ENCODE results near the gene ADAMTS13.

ADAMTS13 gene

DNA sequence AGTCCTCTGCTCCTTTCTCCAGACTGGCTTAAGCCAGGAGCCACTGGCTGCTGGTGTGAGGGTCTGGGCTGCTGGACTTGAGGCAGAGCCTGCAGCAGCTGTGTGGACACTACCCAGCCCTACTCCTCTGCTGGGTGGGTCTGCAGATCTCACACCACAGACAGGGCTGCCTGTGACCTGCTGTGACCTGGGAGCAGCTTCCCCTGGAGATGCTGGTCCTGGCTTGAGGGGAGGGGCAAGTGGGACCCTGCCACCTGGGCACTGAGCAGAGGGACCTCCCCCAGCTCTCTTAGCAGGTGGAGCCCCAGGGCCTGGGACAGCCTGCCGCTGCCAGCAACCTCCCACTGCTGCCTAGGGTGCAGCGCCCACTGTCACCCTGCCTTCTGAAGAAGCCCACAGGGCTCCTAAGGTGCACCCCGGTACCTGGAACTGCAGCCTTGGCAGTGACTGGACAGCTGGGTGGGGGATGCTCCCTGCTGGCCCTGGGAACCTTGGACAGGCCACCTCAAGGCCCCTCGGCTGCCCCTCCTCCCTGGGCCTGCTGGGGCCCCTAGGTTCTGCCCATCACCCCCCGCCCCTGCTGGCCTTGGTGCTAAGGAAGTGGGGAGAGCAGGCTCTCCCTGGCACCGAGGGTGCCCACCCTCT is 46.7 kb downstream of the ADAMTS13 start:
- Histone ChIP-seq H3K27me3 (ENCODE audit: control insufficient read depth in 1 of 2, insufficient read depth in 2 of 2, low read length in 2 of 2) (peaks cover 0 to 6% of the 10 kb centered on the region in 2 donors), H3K9me3 (ENCODE audit: control insufficient read depth in 1 of 2, low read length in 2 of 2) (no peaks in the 10 kb centered on the region), H3K9ac (ENCODE audit: low read depth in 1 of 2, low read length in 2 of 2) (no peak overlapping the region), H3K4me3 (ENCODE audit: low read depth in 1 of 2, low read length in 2 of 2) (no peak overlapping the region), H3K4me1 (ENCODE audit: control insufficient read depth in 1 of 2, insufficient read depth in 2 of 2, low read length in 2 of 2) (peaks cover 7 to 25% of the 10 kb centered on the region in 2 donors), H3K27ac (ENCODE audit: low read depth, low read length) (no peak overlapping the region), H3K36me3 (ENCODE audit: control insufficient read depth in 1 of 2, insufficient read depth in 2 of 2, low read length in 2 of 2) (peaks cover 0 to 15% of the 10 kb centered on the region in 2 donors)

DNA sequence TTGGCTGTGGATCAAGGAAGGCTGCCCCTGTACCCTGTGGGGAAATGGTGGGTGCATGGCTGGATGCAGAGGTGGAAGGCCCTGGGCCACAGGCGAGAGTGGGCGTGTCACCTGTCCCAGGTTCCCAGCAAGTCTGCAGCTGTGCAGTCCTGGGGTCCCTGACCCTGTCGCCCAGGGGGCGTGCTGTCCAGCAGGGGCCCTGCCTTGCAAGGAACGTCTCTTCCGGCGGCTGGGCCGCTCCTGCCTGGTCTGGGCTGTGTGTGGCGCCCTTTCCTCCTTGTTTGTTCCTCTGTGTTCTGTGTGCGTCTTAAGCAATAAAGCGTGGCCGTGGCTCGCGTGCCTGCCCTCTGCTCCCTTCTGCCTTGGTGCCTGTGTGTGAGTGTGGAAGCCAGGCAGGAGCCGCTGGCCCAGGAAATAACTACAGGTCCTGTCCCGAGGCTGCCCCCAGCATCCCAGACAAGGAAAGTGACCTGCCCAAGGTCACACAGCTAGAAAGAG is 48.3 kb downstream of the ADAMTS13 start:
- Histone ChIP-seq H3K27me3 (ENCODE audit: control insufficient read depth in 1 of 2, insufficient read depth in 2 of 2, low read length in 2 of 2) (peaks cover 0 to 6% of the 10 kb centered on the region in 2 donors), H3K9ac (ENCODE audit: low read depth in 1 of 2, low read length in 2 of 2) (no peak overlapping the region), H3K27ac (ENCODE audit: low read depth, low read length) (no peak overlapping the region), H3K4me3 (ENCODE audit: low read depth in 1 of 2, low read length in 2 of 2) (no peak overlapping the region), H3K9me3 (ENCODE audit: control insufficient read depth in 1 of 2, low read length in 2 of 2) (no peaks in the 10 kb centered on the region), H3K36me3 (ENCODE audit: control insufficient read depth in 1 of 2, insufficient read depth in 2 of 2, low read length in 2 of 2) (peaks cover 0 to 13% of the 10 kb centered on the region in 2 donors), H3K4me1 (ENCODE audit: control insufficient read depth in 1 of 2, insufficient read depth in 2 of 2, low read length in 2 of 2) (peaks cover 7 to 25% of the 10 kb centered on the region in 2 donors)

DNA sequence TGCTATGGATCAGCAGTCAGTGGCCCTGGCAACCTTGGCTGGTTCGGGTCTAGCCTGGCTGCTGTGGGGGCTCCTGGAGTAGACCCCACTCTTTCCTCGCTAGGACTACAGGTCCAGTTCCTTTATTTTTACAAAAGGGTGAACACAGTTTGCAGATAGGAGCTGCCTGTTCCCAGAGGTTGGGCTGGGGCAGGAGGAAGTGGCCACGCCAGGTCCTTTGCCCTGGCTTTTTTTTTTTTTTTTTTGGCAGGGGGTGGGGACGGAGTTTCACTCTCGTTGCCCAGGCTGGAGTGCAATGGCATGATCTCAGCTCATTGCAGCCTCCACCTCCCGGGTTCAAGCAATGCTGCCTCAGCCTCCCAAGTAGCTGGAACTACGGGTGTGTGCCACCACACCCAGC is 48.8 kb downstream of the ADAMTS13 start:
- no peak overlapping the region for H3K4me3 ChIP-seq (ENCODE audit: low read depth in 1 of 2, low read length in 2 of 2)
- peaks cover 7 to 25% of the 10 kb centered on the region in 2 donors for H3K4me1 ChIP-seq (ENCODE audit: control insufficient read depth in 1 of 2, insufficient read depth in 2 of 2, low read length in 2 of 2)
- H3K9me3 ChIP-seq (ENCODE audit: control insufficient read depth in 1 of 2, low read length in 2 of 2): no peaks in the 10 kb centered on the region
- peaks cover 0 to 13% of the 10 kb centered on the region in 2 donors for H3K36me3 ChIP-seq (ENCODE audit: control insufficient read depth in 1 of 2, insufficient read depth in 2 of 2, low read length in 2 of 2)
- no peak overlapping the region for H3K9ac ChIP-seq (ENCODE audit: low read depth in 1 of 2, low read length in 2 of 2)
- no peak overlapping the region for H3K27ac ChIP-seq (ENCODE audit: low read depth, low read length)
- peaks cover 0 to 6% of the 10 kb centered on the region in 2 donors for H3K27me3 ChIP-seq (ENCODE audit: control insufficient read depth in 1 of 2, insufficient read depth in 2 of 2, low read length in 2 of 2)

DNA sequence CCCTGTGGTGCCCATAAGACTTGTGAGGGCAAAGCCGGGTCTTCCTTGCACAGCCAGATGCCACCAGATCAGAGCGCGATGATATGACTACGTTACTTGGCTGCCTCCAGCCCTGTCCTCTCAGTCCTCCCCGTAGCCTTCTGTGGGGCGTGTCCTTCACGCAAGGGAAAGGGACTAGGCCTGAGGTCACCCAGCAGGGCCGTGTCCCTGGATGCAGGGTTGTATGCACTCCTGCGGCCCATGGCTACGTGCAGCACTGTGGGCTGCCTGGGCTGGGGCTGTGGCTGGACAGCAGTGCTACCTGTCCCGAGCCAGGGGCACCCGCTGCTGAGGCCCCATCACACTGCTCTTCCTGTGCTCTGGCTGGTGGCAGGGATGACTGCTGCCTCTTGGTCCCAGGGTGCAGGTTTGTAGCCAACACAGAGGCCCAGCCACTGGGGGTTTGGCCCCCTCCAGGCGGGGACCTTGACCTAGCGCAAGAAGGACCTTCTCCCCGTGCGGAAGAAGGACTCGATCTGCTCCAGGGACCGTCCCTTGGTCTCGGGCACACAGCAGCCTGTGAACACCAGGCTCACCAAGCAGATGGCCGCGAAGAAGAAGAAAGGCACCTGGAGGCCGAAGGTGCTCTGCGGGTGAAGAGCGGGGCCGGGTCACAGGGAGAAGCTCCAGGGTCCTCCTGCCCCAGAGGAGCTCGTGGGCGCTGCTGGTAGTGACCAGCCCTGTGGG is 49.5 kb downstream of the ADAMTS13 start:
- Histone ChIP-seq H3K4me1 (ENCODE audit: control insufficient read depth in 1 of 2, insufficient read depth in 2 of 2, low read length in 2 of 2) (peaks cover 7 to 25% of the 10 kb centered on the region in 2 donors), H3K4me3 (ENCODE audit: low read depth in 1 of 2, low read length in 2 of 2) (no peak overlapping the region), H3K9ac (ENCODE audit: low read depth in 1 of 2, low read length in 2 of 2) (no peak overlapping the region), H3K9me3 (ENCODE audit: control insufficient read depth in 1 of 2, low read length in 2 of 2) (no peaks in the 10 kb centered on the region), H3K27ac (ENCODE audit: low read depth, low read length) (no peak overlapping the region), H3K36me3 (ENCODE audit: control insufficient read depth in 1 of 2, insufficient read depth in 2 of 2, low read length in 2 of 2) (peaks cover 0 to 13% of the 10 kb centered on the region in 2 donors), H3K27me3 (ENCODE audit: control insufficient read depth in 1 of 2, insufficient read depth in 2 of 2, low read length in 2 of 2) (peaks cover 0 to 6% of the 10 kb centered on the region in 2 donors)

DNA sequence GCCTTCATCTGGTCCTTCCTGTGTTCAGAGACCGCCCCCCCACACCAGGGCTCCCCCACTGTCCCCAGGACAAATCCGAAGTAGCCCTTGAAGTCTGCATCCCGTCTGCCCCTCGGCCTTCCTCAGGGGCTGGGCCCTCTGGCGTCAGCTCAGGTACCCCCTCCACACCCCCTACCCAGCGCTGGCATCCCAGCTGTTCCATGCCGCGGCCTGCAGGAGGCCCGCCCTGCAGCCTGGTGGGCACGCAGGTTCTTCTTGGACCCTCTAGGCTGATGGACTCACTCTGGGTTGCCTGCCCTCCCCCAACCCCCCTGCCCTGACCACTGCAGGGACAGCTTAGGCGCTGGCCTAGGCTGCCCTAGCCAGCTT is 50.1 kb downstream of the ADAMTS13 start:
- Histone ChIP-seq H3K27ac (ENCODE audit: low read depth, low read length) (no peak overlapping the region), H3K9ac (ENCODE audit: low read depth in 1 of 2, low read length in 2 of 2) (no peak overlapping the region), H3K4me3 (ENCODE audit: low read depth in 1 of 2, low read length in 2 of 2) (no peak overlapping the region), H3K9me3 (ENCODE audit: control insufficient read depth in 1 of 2, low read length in 2 of 2) (no peaks in the 10 kb centered on the region), H3K4me1 (ENCODE audit: control insufficient read depth in 1 of 2, insufficient read depth in 2 of 2, low read length in 2 of 2) (peaks cover 7 to 25% of the 10 kb centered on the region in 2 donors), H3K27me3 (ENCODE audit: control insufficient read depth in 1 of 2, insufficient read depth in 2 of 2, low read length in 2 of 2) (peaks cover 0 to 6% of the 10 kb centered on the region in 2 donors), H3K36me3 (ENCODE audit: control insufficient read depth in 1 of 2, insufficient read depth in 2 of 2, low read length in 2 of 2) (peaks cover 0 to 10% of the 10 kb centered on the region in 2 donors)

DNA sequence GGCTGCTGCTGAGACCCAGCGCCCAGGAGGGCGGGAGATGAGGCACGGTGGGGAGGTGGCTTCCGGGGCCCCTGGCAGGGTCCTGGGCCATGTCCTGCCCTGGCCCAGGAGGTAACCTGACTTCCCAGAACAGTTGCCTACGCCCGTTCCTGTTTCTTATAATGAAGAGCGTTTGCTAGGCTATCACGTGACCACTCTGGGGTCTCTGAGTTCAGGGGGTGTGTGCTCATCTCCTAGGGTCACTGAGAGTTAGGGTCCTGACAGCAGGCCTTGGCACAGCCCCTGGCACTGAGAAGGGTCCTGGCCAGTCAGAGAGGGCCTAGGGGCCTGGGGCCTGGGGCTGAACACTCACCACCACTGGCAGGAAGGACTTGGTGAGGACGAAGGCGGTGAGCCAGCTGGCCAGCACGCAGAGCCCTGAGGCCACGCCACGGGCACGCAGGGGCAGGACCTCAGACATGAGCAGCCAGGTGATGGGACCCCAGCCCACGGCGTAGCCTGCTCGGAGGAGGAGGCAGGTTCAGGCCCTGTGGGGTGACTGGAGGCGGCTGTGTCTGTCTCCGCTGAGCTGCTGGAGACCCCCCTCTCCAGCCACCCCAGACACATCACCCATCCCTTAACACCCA is 50.7 kb downstream of the ADAMTS13 start:
- Histone ChIP-seq H3K9ac (ENCODE audit: low read depth in 1 of 2, low read length in 2 of 2) (no peak overlapping the region), H3K4me3 (ENCODE audit: low read depth in 1 of 2, low read length in 2 of 2) (no peak overlapping the region), H3K9me3 (ENCODE audit: control insufficient read depth in 1 of 2, low read length in 2 of 2) (no peaks in the 10 kb centered on the region), H3K27ac (ENCODE audit: low read depth, low read length) (no peak overlapping the region), H3K27me3 (ENCODE audit: control insufficient read depth in 1 of 2, insufficient read depth in 2 of 2, low read length in 2 of 2) (peaks cover 0 to 6% of the 10 kb centered on the region in 2 donors), H3K4me1 (ENCODE audit: control insufficient read depth in 1 of 2, insufficient read depth in 2 of 2, low read length in 2 of 2) (peaks cover 7 to 25% of the 10 kb centered on the region in 2 donors), H3K36me3 (ENCODE audit: control insufficient read depth in 1 of 2, insufficient read depth in 2 of 2, low read length in 2 of 2) (peaks cover 0 to 6% of the 10 kb centered on the region in 2 donors)

DNA sequence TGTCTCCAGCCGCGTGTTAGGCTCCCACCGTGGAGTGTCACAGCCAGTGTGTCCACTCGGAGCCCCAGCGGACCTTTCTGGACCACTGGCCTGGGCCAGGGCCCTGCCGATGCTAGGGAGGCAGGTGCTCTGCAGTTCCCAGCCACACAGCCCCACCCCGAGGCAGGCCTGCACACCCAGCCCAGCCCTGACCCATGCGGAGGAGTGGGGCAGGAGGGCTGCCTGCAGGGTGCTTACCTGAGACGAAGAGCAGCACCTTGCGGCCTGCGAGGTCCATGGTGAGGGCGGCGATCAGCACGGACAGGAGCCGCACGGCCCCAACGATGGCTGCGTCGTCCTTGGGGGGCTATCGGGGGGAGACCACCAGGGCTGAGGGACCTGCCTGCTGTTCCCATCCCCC is 51.6 kb downstream of the ADAMTS13 start:
- no peak overlapping the region for H3K27ac ChIP-seq (ENCODE audit: low read depth, low read length)

DNA sequence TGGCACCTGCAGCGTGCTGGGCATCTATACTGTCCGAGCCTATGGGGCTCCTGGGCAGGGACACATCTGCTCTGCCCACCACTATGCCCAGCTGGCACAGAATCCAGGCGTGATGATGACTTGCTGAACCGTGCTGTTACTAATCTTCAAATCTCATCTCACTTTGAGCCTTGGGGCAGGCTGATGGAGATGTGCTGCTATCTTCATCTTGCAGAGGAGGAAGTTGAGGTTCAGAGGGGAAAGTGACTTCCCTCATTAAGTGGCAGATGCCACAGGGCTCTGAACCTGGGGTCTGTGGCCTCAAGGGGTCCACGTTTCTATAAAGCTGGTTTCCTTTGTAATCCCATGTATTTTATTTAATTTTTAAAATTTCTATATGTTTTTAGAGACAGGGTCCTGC is 52.0 kb downstream of the ADAMTS13 start:
- no peak overlapping the region for H3K4me3 ChIP-seq (ENCODE audit: low read depth in 1 of 2, low read length in 2 of 2)
- H3K9ac ChIP-seq (ENCODE audit: low read depth in 1 of 2, low read length in 2 of 2): no peak overlapping the region
- H3K27ac ChIP-seq (ENCODE audit: low read depth, low read length): no peak overlapping the region
- H3K36me3 ChIP-seq (ENCODE audit: control insufficient read depth in 1 of 2, insufficient read depth in 2 of 2, low read length in 2 of 2): peaks cover 0 to under 1% of the 10 kb centered on the region in 2 donors
- peaks cover 16 to 30% of the 10 kb centered on the region in 2 donors for H3K4me1 ChIP-seq (ENCODE audit: control insufficient read depth in 1 of 2, insufficient read depth in 2 of 2, low read length in 2 of 2)
- peaks cover 0 to 6% of the 10 kb centered on the region in 2 donors for H3K27me3 ChIP-seq (ENCODE audit: control insufficient read depth in 1 of 2, insufficient read depth in 2 of 2, low read length in 2 of 2)
- no peaks in the 10 kb centered on the region for H3K9me3 ChIP-seq (ENCODE audit: control insufficient read depth in 1 of 2, low read length in 2 of 2)

More for the DNA sequence above, 51.6 kb downstream of the ADAMTS13 start:
- no peaks in the 10 kb centered on the region for H3K9me3 ChIP-seq (ENCODE audit: control insufficient read depth in 1 of 2, low read length in 2 of 2)
- H3K4me3 ChIP-seq (ENCODE audit: low read depth in 1 of 2, low read length in 2 of 2): no peak overlapping the region
- peaks cover 15 to 28% of the 10 kb centered on the region in 2 donors for H3K4me1 ChIP-seq (ENCODE audit: control insufficient read depth in 1 of 2, insufficient read depth in 2 of 2, low read length in 2 of 2)
- peaks cover 0 to 6% of the 10 kb centered on the region in 2 donors for H3K27me3 ChIP-seq (ENCODE audit: control insufficient read depth in 1 of 2, insufficient read depth in 2 of 2, low read length in 2 of 2)
- H3K9ac ChIP-seq (ENCODE audit: low read depth in 1 of 2, low read length in 2 of 2): no peak overlapping the region
- peaks cover 0 to 5% of the 10 kb centered on the region in 2 donors for H3K36me3 ChIP-seq (ENCODE audit: control insufficient read depth in 1 of 2, insufficient read depth in 2 of 2, low read length in 2 of 2)

DNA sequence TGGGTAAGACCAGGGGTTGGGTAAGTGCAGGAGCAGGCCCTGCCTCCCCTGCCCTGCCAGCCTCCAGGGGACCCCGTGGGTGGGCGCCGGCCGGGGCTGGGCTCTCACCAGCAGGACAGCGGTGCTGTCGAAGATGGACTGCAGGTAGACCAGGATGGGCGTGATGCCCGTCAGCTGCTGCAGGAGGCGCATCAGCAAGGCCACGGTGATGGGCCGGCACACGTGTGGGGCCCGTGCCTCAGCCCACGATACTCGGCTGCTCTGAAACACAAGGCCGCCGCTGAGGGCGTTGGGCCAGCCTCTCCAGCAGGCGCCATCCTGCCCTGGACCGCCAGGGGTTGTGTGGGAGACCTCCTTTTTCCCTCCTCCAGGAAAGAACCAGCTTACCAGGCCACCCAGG is 52.7 kb downstream of the ADAMTS13 start:
- Histone ChIP-seq H3K9ac (ENCODE audit: low read depth in 1 of 2, low read length in 2 of 2) (no peak overlapping the region), H3K4me3 (ENCODE audit: low read depth in 1 of 2, low read length in 2 of 2) (no peak overlapping the region), H3K9me3 (ENCODE audit: control insufficient read depth in 1 of 2, low read length in 2 of 2) (no peaks in the 10 kb centered on the region), H3K27ac (ENCODE audit: low read depth, low read length) (no peak overlapping the region), H3K4me1 (ENCODE audit: control insufficient read depth in 1 of 2, insufficient read depth in 2 of 2, low read length in 2 of 2) (peaks cover 12 to 33% of the 10 kb centered on the region in 2 donors), H3K36me3 (ENCODE audit: control insufficient read depth in 1 of 2, insufficient read depth in 2 of 2, low read length in 2 of 2) (no peaks in the 10 kb centered on the region), H3K27me3 (ENCODE audit: control insufficient read depth in 1 of 2, insufficient read depth in 2 of 2, low read length in 2 of 2) (peaks cover 0 to 12% of the 10 kb centered on the region in 2 donors)
